Calu3 (cell line): ENCODE results near the gene BATF3. TPM values are rescaled to one million over a fixed set of nuclear protein-coding genes. Genes with fewer than 3 reads are reported as not detected.
A peak's percentile ranks its signal among the peaks of the same experiment; 100 is the strongest.

Source experiments
- BruUV-seq: library from RNA; stranded (reverse); fragments of 400-500 nt; replicated peaks from 2 replicates; lab custom pipeline; 2021; lab: Mats Ljungman, UMichigan
- CTCF ChIA-PET: fragments of 300-600 bp; sonication (Branson Sonifier 250); formaldehyde crosslinking; loops from one replicate; lab custom pipeline; 2022; ENCODE audit warnings: antibody characterized with exemption; lab: Charles Lee
- DNase-seq: peaks from one replicate; pipeline ENCODE4 v3.0.0; 2022
- H3K27ac Mint-ChIP-seq: one replicate; pipeline ENCODE4 v1.8.0; 2022; ENCODE audit warnings: mixed read lengths; ENCODE audit not compliant: unreplicated experiment
- H3K27me3 Mint-ChIP-seq: one replicate; pipeline ENCODE4 v1.8.0; 2022; ENCODE audit warnings: mixed read lengths; ENCODE audit not compliant: unreplicated experiment
- H3K36me3 Mint-ChIP-seq: one replicate; pipeline ENCODE4 v1.8.0; 2022; ENCODE audit warnings: mild to moderate bottlenecking, moderate library complexity, mixed read lengths; ENCODE audit not compliant: insufficient read depth, unreplicated experiment
- H3K4me1 Mint-ChIP-seq: one replicate; pipeline ENCODE4 v1.8.0; 2022; ENCODE audit warnings: mild to moderate bottlenecking, low read depth, mixed read lengths; ENCODE audit not compliant: unreplicated experiment
- H3K4me3 Mint-ChIP-seq: one replicate; pipeline ENCODE4 v1.8.0; 2022; ENCODE audit warnings: mild to moderate bottlenecking, low read depth, moderate library complexity, mixed read lengths; ENCODE audit not compliant: unreplicated experiment
- H3K9me3 Mint-ChIP-seq: one replicate; pipeline ENCODE4 v1.8.0; 2022; ENCODE audit warnings: low read depth, mixed read lengths; ENCODE audit not compliant: unreplicated experiment
- CTCF ChIP-seq: fragments of 200-600 bp; IDR thresholded peaks from one replicate; pipeline ENCODE4 v1.8.0; 2022; ENCODE audit warnings: antibody characterized with exemption; ENCODE audit not compliant: unreplicated experiment
- intact Hi-C: fragments of 100-400 bp; cut with micrococcal nuclease; formaldehyde crosslinking; loops from one replicate; pipeline ENCODE4 v1.10.0; 2022; ENCODE audit not compliant: unreplicated experiment
- total RNA-seq: library from RNA; stranded (reverse); gene quantifications from 2 replicates; pipeline ENCODE4 v1.2.3, GENCODE V29; 2022

BATF3 gene
- total RNA-seq, 1 experiment from 2014 or later: 0.90 TPM

GRCh38 chr1:212669102-212669501 lies 30.5 kb downstream of the BATF3 start:
- Mint-ChIP-seq H3K4me3 (no peak overlapping the region), H3K9me3 (no peaks in the 10 kb centered on the region), H3K4me1 (peaks cover 9% of the 10 kb centered on the region), H3K36me3 (peaks cover 6% of the 10 kb centered on the region), H3K27ac (no peak overlapping the region), H3K27me3 (no peaks in the 10 kb centered on the region)
- no peak for DNase-seq
- BruUV-seq: no TSS peak
- no peak for TF ChIP-seq CTCF
- CTCF ChIA-PET: interaction anchor here (1.5 kb wide), 1 partner anchor 191 kb away, joined by 3 read pairs; no protein-coding TSS in a partner anchor
- intact Hi-C loops: loop anchor here (5.0 kb wide), 2 partner anchors 33 to 328 kb away; no protein-coding TSS in a partner anchor

GRCh38 chr1:212668477-212668876 lies 31.2 kb downstream of the BATF3 start:
- TF ChIP-seq CTCF: no peak
- H3K27ac Mint-ChIP-seq: no peak overlapping the region
- H3K9me3 Mint-ChIP-seq: no peaks in the 10 kb centered on the region
- no peaks in the 10 kb centered on the region for H3K27me3 Mint-ChIP-seq
- no peak for DNase-seq
- BruUV-seq: no TSS peak
- H3K4me1 Mint-ChIP-seq: peaks cover 9% of the 10 kb centered on the region
- intact Hi-C loops: loop anchor here (5.0 kb wide), 2 partner anchors 34 to 329 kb away; no protein-coding TSS in a partner anchor
- no peak overlapping the region for H3K4me3 Mint-ChIP-seq
- CTCF ChIA-PET: interaction anchor here (1.1 to 1.5 kb wide), 2 partner anchors 30 to 191 kb away, joined by 3 to 5 read pairs; partner anchors contain the start of gene BATF3
- H3K36me3 Mint-ChIP-seq: peaks cover 6% of the 10 kb centered on the region

GRCh38 chr1:212667223-212668139 lies 32.2 kb downstream of the BATF3 start:
- DNase-seq: peak; percentile 44
- no peak overlapping the region for H3K4me3 Mint-ChIP-seq
- H3K9me3 Mint-ChIP-seq: no peaks in the 10 kb centered on the region
- peaks cover 4% of the 10 kb centered on the region for H3K27me3 Mint-ChIP-seq
- TF ChIP-seq CTCF: no peak
- CTCF ChIA-PET: interaction anchor here (0.5 to 1.5 kb wide), 6 partner anchors 19 to 339 kb away, joined by 3 to 5 read pairs (median 4); partner anchors contain the start of gene BATF3
- peaks cover 9% of the 10 kb centered on the region for H3K4me1 Mint-ChIP-seq
- H3K27ac Mint-ChIP-seq: peak overlapping the region; percentile 59
- peaks cover 6% of the 10 kb centered on the region for H3K36me3 Mint-ChIP-seq
- BruUV-seq: no TSS peak
- intact Hi-C loops: loop anchor here (5.0 kb wide), 2 partner anchors 35 to 330 kb away; no protein-coding TSS in a partner anchor

- no peaks in the 10 kb centered on the region for H3K9me3 Mint-ChIP-seq
- no peak for DNase-seq
- CTCF ChIA-PET: interaction anchor here (1.0 to 1.8 kb wide), 9 partner anchors 10 to 188 kb away, joined by 3 to 23 read pairs (median 6); partner anchors contain the start of gene BATF3
- peaks cover 17% of the 10 kb centered on the region for H3K27me3 Mint-ChIP-seq
- peak overlapping the region; percentile 70 for H3K4me3 Mint-ChIP-seq
- intact Hi-C loops: loop anchor here (5.0 kb wide), 2 partner anchors 36 to 331 kb away; no protein-coding TSS in a partner anchor
- TF ChIP-seq CTCF: no peak
- BruUV-seq: no TSS peak
- peaks cover 3% of the 10 kb centered on the region for H3K4me1 Mint-ChIP-seq
- peaks cover 6% of the 10 kb centered on the region for H3K36me3 Mint-ChIP-seq
- H3K27ac Mint-ChIP-seq: peak overlapping the region; percentile 10
These were observed 33.4 kb downstream of the BATF3 start for GRCh38 chr1:212666116-212666775.
